Posterior vena cava (tissue), 2 donors: ENCODE results near the gene GARNL3. TPM values are rescaled to one million over a fixed set of nuclear protein-coding genes. Genes with fewer than 3 reads are reported as not detected.

Source experiments
- DNase-seq: peaks from one replicate; pipeline ENCODE4 v3.0.0-alpha.2; 2020; ENCODE audit warnings: low spot score
- intact Hi-C, 2 donors: fragments of 100-400 bp; cut with DNase I; formaldehyde crosslinking; loops; one replicate each; pipeline versions ENCODE4 v1.14.1 to v1.14.2; 2022 to 2023
- long read RNA-seq, 2 donors: library from polyadenylated mRNA; unstranded; transcript quantifications; one replicate each; pipeline ENCODE4 v2.0.0, GENCODE V29; 2020 to 2021
- total RNA-seq, 2 donors: library from RNA; stranded (reverse); fragmentation: NEBNext Ultra II Directional; extraction: Animal tissue kit (Norgen Biotek cat#: 25700); gene quantifications; one replicate each; pipeline ENCODE4 v1.2.1, GENCODE V29; 2021
- donor health status: DM: yes; HTN: yes; CAD: no.
- donor health status: DM: yes; HTN: yes; CAD: no.

Gene GARNL3, protein sequence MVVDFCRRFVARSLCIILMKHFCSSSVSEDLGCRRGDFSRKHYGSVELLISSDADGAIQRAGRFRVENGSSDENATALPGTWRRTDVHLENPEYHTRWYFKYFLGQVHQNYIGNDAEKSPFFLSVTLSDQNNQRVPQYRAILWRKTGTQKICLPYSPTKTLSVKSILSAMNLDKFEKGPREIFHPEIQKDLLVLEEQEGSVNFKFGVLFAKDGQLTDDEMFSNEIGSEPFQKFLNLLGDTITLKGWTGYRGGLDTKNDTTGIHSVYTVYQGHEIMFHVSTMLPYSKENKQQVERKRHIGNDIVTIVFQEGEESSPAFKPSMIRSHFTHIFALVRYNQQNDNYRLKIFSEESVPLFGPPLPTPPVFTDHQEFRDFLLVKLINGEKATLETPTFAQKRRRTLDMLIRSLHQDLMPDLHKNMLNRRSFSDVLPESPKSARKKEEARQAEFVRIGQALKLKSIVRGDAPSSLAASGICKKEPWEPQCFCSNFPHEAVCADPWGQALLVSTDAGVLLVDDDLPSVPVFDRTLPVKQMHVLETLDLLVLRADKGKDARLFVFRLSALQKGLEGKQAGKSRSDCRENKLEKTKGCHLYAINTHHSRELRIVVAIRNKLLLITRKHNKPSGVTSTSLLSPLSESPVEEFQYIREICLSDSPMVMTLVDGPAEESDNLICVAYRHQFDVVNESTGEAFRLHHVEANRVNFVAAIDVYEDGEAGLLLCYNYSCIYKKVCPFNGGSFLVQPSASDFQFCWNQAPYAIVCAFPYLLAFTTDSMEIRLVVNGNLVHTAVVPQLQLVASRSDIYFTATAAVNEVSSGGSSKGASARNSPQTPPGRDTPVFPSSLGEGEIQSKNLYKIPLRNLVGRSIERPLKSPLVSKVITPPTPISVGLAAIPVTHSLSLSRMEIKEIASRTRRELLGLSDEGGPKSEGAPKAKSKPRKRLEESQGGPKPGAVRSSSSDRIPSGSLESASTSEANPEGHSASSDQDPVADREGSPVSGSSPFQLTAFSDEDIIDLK
- 10 to 100 TPM; 38.5 to 40.4 TPM for total RNA-seq
- long read RNA-seq, donor 1, full-length matches to known transcripts, result 2 of 22 reads
- long read RNA-seq, donor 1, partial matches to known transcripts, result 1 of 22 reads
- long read RNA-seq, donor 1, other reads (novel, unspliced or antisense), result 19 of 22 reads
- long read RNA-seq, donor 2, partial matches to known transcripts, result 1 of 10 reads
- long read RNA-seq, donor 2, other reads (novel, unspliced or antisense), result 9 of 10 reads

DNA sequence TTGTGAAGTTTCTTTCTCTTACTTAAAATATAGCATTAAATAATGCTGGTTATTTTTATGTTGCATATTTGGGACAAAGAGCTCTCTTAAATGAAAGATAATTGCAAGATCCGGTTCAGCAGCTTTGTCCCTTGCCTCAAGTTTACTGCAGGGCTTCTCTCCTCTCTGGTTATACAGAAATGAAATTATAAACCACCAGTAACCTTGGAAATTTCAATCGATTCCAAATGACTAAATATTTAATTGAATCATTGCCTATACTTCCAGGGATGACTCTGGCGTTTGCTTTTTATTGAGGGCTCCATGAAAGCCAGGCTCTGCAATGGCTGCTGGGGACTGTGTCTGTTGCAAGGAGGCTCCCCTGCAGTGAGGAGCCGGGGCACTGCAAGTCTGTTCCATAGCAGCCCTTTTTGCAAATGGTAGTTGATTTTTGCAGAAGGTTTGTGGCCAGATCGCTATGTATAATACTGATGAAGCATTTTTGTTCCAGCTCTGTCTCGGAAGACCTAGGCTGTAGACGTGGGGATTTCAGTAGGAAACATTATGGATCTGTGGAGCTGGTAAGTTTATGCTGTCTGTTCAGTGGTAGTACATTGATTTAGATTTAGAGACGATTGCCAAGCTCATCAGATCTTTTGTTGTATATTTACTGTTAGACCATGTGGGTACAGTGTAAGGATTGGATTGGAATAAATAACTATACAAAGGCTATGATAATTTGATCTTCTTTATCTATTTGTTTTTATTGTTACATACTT is at the start of gene GARNL3:
Gene GARNL3, plus strand, starts transcription at position 313 of the 758 bp plus-strand sequence. Its CDS starts 104 bp downstream, at position 417.
- intact Hi-C loops, result loop anchor here in 1 of 2 donors (10.0 kb wide), 1 partner anchor 50 kb away; no protein-coding TSS in a partner anchor
- no peak for DNase-seq

DNA sequence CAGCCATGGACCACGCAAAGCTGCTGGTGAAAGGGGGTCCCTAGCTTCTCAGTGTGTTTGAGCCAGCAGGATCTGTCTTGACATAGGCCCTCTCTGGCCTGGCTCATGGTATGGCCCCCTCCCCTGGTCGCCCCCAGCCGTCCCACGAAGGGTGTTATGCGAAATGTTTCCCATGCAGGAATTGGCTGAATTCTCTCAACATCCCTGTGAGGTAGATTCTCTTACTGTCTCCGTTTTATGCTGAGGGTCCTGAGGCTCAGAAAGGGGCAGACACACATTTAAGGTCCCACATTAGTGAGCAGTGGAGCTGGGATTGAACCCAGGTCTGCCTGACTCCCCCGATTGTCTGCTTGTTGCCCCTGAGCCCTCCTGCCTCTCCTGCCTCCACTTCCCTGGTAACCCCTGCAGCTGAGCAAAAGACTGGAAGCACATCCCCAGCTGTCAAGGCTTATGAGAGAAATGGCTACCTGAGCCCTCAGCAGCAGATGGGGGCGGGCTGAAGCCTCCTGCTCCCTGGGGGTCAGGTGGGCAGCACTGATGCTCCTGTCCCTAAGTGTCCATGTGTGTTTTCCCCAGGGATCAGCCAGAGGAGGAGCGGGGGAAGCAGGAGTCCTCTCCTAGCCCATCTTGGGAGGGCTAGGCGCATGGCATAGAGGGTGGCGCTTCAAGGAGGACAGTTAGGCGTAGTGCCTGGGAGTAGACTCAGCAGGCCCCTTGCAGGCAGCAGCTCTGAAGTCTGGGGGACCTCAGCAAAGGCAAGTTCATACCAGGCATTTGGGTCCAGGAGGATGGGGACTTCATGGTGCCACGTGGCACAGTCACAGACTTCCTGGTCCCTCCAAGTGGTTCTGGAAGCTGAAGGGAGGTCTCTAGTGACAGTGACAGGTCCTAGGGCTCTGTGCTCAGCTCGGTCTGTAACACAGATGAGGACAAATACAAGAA is 49.0 kb upstream of the GARNL3 start:
- intact Hi-C loops, result loop anchor here in 1 of 2 donors (10.0 kb wide), 1 partner anchor 129 kb away; no protein-coding TSS in a partner anchor
- no peak for DNase-seq

DNA sequence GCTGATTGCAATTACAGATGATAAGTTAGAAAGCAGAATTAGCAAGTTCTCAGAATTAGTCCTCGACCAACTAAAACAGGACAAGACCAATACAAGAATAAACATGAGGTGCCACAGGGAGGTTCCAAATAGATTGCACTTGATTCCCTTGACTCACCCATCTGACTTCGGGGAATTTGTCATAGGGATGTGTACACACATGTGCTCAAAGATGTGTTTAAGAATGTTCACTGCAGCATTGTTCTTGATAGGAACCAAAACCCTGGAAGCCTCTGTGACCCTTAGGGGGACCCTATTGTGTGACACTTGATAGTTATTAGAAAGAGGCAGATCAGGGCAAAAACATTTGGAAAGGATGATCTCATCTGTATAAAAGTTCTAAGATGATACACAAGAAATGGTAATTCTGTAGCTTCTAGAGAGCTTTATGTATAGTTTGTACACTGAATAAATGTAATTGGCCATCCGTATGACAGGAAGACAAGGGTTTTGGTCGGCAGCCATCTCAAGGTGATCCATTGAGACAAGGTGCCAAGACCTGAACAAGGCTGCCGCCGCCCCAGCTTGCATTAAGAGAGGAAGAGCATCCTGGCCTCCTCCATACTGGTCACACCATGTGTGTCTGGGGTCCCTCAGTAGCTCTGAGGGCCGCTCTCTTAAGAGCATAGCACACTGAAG is 48.2 kb upstream of the GARNL3 start:
- intact Hi-C loops, result loop anchor here in 1 of 2 donors (10.0 kb wide), 1 partner anchor 128 kb away; no protein-coding TSS in a partner anchor
- DNase-seq, result no peak

DNA sequence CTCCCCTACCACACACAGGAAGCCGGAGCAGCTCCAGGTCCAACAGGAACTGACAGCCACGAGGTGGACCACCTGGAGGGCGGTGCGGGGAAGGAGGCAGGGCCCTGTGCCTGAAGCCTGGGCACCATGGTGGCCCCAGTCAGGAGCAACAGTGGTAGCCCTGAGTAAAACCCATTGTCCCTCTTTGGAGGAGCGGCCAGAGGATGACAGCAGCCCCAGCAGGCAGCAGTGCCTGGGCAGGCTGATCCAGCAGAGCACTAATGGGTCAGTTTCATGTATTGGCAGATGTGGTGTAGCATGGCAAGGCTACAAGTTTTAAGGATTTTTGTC is 47.7 kb upstream of the GARNL3 start:
- no peak for DNase-seq
- intact Hi-C loops, result loop anchor here in 1 of 2 donors (10.0 kb wide), 1 partner anchor 128 kb away; no protein-coding TSS in a partner anchor

DNA sequence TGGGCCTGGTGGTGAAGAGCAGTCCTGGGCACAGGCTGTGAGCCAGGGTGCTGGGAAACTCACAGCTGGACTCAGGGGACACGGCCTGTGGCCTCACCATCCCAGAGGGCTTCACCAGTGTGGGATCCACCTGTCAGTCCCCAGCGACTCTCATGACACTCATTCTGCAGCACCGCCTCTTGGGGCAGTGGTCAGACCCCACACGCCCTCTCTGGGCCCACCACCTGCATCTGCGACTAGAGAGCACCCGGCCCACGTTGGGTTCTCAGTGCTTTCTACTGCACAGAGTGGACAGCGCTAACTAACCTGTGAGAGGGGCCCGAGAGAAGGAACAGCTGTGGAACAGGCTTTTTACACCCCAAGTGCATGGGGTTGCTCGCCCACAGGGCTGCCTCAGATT is 45.8 kb upstream of the GARNL3 start:
- DNase-seq, result no peak
- intact Hi-C loops, result loop anchor here in 1 of 2 donors (10.0 kb wide), 1 partner anchor 126 kb away; no protein-coding TSS in a partner anchor

DNA sequence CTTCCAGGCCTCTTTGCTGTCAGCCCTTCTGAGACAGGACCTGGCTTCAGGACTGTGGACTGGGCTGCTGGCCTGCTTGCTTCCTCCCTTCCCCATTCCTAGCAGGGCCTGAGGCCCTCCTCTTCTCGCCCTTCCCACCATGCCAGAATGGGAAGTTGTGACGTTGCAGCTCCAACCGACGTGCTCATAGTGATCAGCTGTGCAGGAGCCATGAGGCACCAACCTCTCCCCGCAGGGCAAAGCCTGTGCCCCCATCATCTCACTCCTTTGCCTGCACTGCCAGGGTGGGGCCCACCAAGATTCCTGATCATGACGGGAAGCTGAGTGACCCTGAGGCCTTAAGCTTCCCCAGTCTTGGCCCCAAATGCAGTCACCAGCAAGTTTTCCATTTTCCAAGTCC is 45.1 kb upstream of the GARNL3 start:
- intact Hi-C loops, result loop anchor here in 1 of 2 donors (10.0 kb wide), 1 partner anchor 125 kb away; no protein-coding TSS in a partner anchor
- no peak for DNase-seq

DNA sequence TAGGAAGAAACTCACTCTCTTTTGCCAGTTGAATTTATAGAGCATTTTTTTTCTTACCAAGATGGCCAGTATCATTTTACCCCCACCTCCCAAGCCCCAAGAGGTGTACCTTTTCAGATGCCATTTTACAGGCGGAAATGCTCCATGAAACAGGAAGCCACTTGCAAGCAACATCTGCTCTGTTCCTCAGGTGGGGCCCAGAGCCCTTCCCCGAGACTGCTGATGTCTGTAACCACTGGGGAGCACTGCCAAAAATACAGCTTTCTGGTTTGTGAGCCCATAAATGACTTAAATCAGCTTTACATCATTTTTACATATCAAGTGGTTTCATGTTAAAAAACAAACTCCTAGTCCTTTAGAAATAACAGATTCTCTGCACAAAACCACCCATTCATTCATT is 42.9 kb upstream of the GARNL3 start:
- intact Hi-C loops, result loop anchor here in 1 of 2 donors (5.0 kb wide), 1 partner anchor 111 kb away; no protein-coding TSS in a partner anchor
- DNase-seq, result peak; percentile 2

DNA sequence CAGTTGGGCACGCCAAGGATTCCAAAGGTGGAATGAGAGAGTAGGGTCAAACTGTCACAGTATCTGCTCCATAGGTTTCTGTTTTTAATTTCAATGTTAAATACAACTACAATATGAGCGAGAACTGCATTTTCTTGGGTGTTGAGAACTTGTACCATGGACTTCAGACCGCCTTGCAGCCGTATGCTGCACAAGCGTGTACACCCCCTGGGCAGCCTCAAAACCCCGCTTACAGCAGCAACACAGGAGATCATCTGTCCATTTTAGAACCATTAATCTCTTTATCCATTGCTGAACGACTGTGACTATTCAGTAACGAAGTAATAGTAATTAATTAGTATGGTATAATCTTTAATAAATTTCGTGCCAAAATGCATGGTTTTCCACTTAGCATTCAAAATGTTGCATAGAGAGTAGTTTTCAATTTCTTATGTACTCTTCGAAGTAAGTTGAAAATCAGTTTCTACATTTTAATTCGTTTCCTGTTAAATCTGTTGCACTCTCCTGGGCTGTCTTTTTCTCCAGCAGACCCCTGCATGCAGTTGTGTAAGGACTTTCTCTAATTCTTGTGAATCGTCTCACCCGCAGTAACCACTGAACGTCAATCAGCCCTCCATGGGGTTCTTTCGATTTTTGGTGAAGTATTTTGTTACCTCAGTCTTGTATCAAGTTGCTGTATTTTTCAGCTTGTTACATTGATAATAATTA is 42.0 kb upstream of the GARNL3 start:
- intact Hi-C loops, result loop anchor here in 1 of 2 donors (5.0 kb wide), 1 partner anchor 110 kb away; no protein-coding TSS in a partner anchor
- DNase-seq, result no peak

DNA sequence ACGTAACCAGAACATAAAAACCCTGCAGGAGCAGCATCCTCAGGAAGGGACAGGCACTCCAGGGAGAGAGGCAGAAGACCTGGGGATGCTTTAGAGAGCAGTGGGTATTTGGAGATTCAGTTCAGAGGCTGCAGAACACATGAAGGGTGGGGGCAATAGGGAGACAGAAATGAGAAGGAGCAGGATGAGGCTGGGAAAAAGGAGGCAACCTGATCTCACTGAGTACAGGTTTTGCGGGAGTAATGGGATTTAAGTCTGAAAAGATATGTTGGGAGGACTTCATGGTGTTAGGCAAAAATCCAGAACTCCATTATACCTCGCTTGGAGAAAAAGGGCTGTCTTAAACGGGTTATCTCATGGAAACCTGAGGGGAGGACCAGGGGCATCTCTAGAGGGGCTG is 41.3 kb upstream of the GARNL3 start:
- intact Hi-C loops, result loop anchor here in 1 of 2 donors (5.0 kb wide), 1 partner anchor 109 kb away; no protein-coding TSS in a partner anchor
- DNase-seq, result no peak

DNA sequence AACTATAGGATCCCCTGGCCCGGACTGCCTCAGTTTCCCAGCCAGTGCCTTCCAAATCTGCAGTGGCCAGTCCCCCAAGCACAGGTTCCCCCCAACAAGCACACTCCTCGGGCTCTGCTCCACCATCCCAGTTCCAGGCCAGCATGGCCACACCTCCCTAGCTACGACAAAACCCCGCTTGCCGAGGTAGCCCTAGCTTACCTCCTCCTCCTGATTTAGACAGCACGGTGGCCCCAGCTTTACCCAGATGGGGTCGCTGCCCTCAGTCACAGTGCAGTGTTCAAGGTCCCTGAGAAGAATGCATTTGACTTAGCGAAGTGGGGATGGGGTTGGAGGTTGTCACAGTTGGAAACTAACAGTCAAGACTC is 40.8 kb upstream of the GARNL3 start:
- DNase-seq, result peak; percentile 62
- intact Hi-C loops, result loop anchor here in 1 of 2 donors (5.0 kb wide), 1 partner anchor 109 kb away; no protein-coding TSS in a partner anchor

DNA sequence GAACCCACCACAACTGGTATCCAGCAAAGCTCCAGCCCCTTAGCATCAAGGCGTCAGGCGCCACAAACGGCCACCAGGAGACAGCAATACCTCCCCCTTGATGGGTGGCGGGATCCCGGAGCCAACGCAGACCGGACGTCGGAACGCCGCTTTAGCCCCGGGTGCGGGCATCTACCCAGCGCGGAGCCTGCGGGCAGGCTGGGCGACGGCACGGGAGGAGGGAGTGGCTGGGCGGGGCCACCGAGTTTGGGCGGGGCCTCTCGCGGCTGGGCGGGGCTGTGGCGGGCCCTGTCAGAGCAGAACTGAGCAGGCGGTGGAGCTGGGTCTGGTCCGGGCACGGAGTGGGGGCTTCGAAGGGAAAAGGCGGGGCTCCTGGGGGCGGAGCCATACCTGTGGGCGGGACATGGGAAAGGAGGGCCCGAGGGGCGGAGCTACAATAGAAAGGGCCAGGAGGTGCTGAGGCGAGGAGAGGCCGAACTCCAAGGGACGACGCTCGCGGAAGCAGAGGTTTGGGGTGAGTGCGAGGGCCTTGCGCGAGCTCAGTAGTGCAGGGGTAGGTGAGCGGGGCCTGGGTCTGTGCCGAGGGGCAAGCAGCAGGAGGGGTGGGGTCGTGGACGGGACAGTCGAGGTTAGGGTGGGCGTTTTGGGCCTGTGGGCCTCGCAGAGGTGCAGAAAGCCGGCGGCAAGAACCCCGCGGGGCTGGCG is 40.2 kb upstream of the GARNL3 start:
- peak; percentile 96 for DNase-seq
- intact Hi-C loops, result loop anchor here in 1 of 2 donors (5.0 kb wide), 1 partner anchor 108 kb away; no protein-coding TSS in a partner anchor

DNA sequence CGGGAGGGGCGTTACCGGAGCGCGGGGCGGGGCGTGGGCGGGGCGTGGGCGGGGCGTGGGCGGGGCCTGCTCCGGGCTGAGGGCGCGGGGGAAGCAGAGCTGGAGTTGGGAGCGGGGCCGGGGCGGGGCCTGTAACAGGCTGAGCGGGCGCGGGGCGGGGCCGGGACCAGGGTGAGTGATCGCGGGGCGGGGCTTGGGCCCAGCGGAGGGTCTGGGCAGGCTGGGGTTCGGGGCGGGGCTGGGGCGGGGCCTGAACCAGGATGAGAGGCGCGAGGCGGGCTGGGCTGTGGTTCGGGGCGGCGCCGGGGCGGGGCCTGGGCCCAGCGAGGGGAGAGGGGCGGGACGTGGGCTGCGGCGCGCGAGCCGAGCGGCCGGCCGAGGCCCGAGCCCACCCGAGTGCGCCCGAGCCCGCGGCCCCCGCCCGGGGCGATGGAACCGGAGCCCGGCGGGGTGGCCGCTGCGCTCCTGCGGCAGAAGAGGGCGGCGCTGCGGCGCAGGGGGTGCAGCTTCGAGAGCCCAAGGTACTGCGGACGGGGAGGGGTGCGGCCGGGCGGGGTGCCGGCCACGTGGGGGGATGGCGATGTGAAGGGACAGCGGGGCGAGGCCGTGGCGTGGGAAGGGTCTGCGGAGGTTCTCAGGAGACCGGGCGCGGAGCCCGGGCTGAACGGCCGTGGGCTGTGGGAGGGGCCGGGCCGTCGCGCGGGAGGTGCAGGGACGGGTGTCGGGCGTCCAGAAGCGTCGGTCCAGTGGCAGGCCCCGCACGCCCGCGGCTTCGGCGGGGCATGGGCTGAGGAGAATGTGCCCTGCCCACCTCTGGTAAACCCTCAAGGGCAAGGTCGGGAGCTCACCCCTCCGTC is 39.5 kb upstream of the GARNL3 start:
- DNase-seq, result peak; percentile 99
- intact Hi-C loops, result loop anchor here in 1 of 2 donors (5.0 kb wide), 1 partner anchor 107 kb away; no protein-coding TSS in a partner anchor

DNA sequence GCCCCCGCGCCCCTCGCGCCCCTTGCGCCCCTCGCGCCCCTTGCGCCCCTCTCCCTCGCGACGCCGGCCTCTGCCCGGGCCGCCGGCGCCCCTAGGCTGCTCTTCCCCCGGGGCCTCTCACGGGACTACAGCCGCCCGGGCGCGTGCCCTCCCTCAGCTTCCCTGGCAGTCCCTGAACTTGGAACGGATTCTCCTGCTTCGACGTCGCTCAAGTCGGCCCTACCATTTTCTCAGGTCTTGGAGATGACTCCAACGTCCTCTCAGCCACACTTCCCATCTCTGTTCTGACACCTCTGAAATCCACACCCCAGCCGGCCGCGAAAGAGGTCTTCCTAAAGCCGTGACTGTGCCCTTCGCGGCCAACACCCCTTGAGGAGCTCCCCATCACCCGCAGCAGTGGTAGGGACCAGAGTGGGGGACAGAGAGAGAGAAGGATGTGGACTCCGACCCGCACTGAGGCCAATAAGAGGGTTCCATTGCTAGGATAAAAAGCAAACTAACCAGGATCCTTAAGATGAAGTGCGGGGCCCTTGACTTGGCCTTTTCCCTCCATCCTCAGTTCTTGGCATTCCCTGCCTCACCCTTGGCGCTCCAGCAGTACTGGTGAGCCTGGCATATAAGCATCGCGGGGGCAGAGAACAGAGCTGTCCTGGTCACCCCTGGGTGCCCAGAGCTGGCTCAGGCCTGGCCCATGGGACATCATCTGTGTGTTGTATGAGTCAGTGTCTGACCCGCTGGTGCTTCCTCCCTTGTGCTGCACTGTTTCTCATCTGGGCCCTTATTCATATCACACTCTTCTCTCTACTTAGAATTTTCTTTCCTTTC is 38.6 kb upstream of the GARNL3 start:
- intact Hi-C loops, result no loop called here
- no peak for DNase-seq
